Measurements from ENCODE around the gene KIF11. TPM values are rescaled to one million over a fixed set of nuclear protein-coding genes. Genes with fewer than 3 reads are reported as not detected.

Gene KIF11
- total RNA-seq, 4 donors from 2014 or later, result 7.4 to 21.5 (median 14.4) TPM

- no peak overlapping the region for H3K4me3 ChIP-seq
- TF ChIP-seq POLR2A (IDR thresholded peaks at IDR 0.05) (no peak), CTCF (IDR thresholded peaks at IDR 0.05) (no peak)
- no peaks in the 10 kb centered on the region for H3K9me3 ChIP-seq
- 41 to 66% methylated on average over 4 of the region's 4 CpGs for WGBS, 2 donors
- H3K27ac ChIP-seq, result no peak overlapping the region
- no peaks in the 10 kb centered on the region for H3K36me3 ChIP-seq
- DNase-seq, result no peak
- H3K4me1 ChIP-seq, result peaks cover 0 to 15% (median 0%) of the 10 kb centered on the region in 3 donors
- H3K27me3 ChIP-seq, result peaks cover 0 to 55% (median 0%) of the 10 kb centered on the region in 4 donors
- intact Hi-C loops (cut with DNase I), result no loop called here
These were observed 109.5 kb downstream of the KIF11 start for GRCh38 chr10:92702301-92702916.

Small RNA genes lying within 50 kb of the gene (small RNA-seq; reads per million reads assigned to genes)
- 0 to 0.14 (median 0) reads per million in 4 donors for gene RN7SL644P

Other genes with a start within 250 kb of the KIF11 start
- 10 to 100 TPM; 26.7 to 36.8 (median 29.5) TPM for gene IDE, start 19.0 kb upstream of the KIF11 start, total RNA-seq
- 1 to 10 TPM in 3 of 4 donors, not detected in 1; 1.6 to 4.2 (median 3.2) TPM for gene HHEX, start 96.8 kb downstream of the KIF11 start, total RNA-seq